SK-N-MC (cell line): ENCODE data around the gene MAP2.

Experiments
- EZH2 ChIP-seq: fragments of 200-600 bp; sonication (generic); IDR thresholded peaks from one replicate; pipeline ENCODE4 v1.6.1; 2017; ENCODE audit warnings: antibody characterized with exemption
- FOXP2 ChIP-seq: optimal IDR thresholded peaks from 2 replicates; pipeline ENCODE3; 2011; ENCODE audit warnings: mild to moderate bottlenecking, moderate library complexity; ENCODE audit not compliant: insufficient read depth; ENCODE audit errors: extremely low read length, control extremely low read depth
- POLR2AphosphoS5 ChIP-seq: IDR thresholded peaks from 2 replicates; pipeline ENCODE4 v1.6.1; 2012; ENCODE audit warnings: mild to moderate bottlenecking, low read depth, low read length, borderline replicate concordance

GRCh38 chr2:209560911-209561310 is 137.1 kb downstream of the MAP2 start:
- TF ChIP-seq EZH2 (no peak), POLR2AphosphoS5 (no peak), FOXP2 (no peak)
